ENCODE measurements around the gene PTDSS2.
"Not testable (repeated sequence)": the region's sequence is repeated elsewhere in the genome, so short reads cannot be mapped to it uniquely, and the experiment has no call there.

PTDSS2 gene

GRCh38 chr11:433641-434040, 16.4 kb upstream of the PTDSS2 start:
- no peak for DNase-seq

- no peak for DNase-seq
These were observed 15.6 kb upstream of the PTDSS2 start for GRCh38 chr11:434496-434895.

- DNase-seq: not testable (repeated sequence)
These were observed 14.9 kb upstream of the PTDSS2 start for GRCh38 chr11:434999-435740.

GRCh38 chr11:437228-437870, 12.7 kb upstream of the PTDSS2 start:
- DNase-seq: no peak

GRCh38 chr11:438101-438844, 11.8 kb upstream of the PTDSS2 start:
- DNase-seq: no peak

GRCh38 chr11:439315-440064, 10.6 kb upstream of the PTDSS2 start:
- no peak for DNase-seq

- DNase-seq: no peak
These were observed 9.7 kb upstream of the PTDSS2 start for GRCh38 chr11:440065-441042.

- DNase-seq: no peak
These were observed 9.0 kb upstream of the PTDSS2 start for GRCh38 chr11:441043-441417.

- DNase-seq: no peak
These were observed 8.4 kb upstream of the PTDSS2 start, which contains the start of gene ANO9 for GRCh38 chr11:441418-442274. ANO9 (minus strand) TSS chr11:442011; CDS start chr11:441926, 85 bp downstream.

- DNase-seq: no peak
These were observed 7.4 kb upstream of the PTDSS2 start for GRCh38 chr11:442611-443081.

GRCh38 chr11:443542-444199, 6.4 kb upstream of the PTDSS2 start:
- peak; percentile 47 for DNase-seq

- DNase-seq: no peak
These were observed 5.5 kb upstream of the PTDSS2 start for GRCh38 chr11:444396-445144.

GRCh38 chr11:445765-446588, 4.1 kb upstream of the PTDSS2 start:
- no peak for DNase-seq

- DNase-seq: no peak
These were observed 3.2 kb upstream of the PTDSS2 start for GRCh38 chr11:446891-447290.

GRCh38 chr11:447923-448731, 2.0 kb upstream of the PTDSS2 start:
- peak; percentile 90 for DNase-seq

GRCh38 chr11:450809-451451, 851 bp downstream of the PTDSS2 start:
- peak; percentile 69 for DNase-seq

- DNase-seq: no peak
These were observed 1.7 kb downstream of the PTDSS2 start for GRCh38 chr11:451738-452137.

Data from fibroblast of skin of right biceps (primary cell).